K562 (cell line): ENCODE data around the gene XIRP2.

Source experiments
- EZH2 ChIP-seq: IDR thresholded peaks from 2 replicates; pipeline ENCODE4 v1.6.1; 2012; ENCODE audit warnings: low read depth, mild to moderate bottlenecking, inconsistent platforms, low read length, borderline replicate concordance
- PHF8 ChIP-seq: fragments of 200-600 bp; sonication (generic); IDR thresholded peaks from 2 replicates; pipeline ENCODE4 v1.6.1; 2012; ENCODE audit warnings: mixed run types, mild to moderate bottlenecking, inconsistent platforms, low read length, moderate library complexity, borderline replicate concordance
- SAP30 ChIP-seq: fragments of 200-600 bp; sonication (generic); IDR thresholded peaks from 2 replicates; pipeline ENCODE4 v1.6.1; 2012; ENCODE audit warnings: borderline replicate concordance, low read depth, mild to moderate bottlenecking, moderate library complexity, low read length, control low read depth, inconsistent platforms; ENCODE audit not compliant: insufficient read depth, poor library complexity, severe bottlenecking
- TF ChIP-seq, protein P1 (sequence below): fragments of 150-350 bp; IDR thresholded peaks from 2 replicates; pipeline ENCODE4 v1.6.1; 2014; ENCODE audit warnings: low read depth, mild to moderate bottlenecking, low read length, borderline replicate concordance
- TF ChIP-seq, protein P2 (sequence below), 2 experiments: fragments of 250-450 bp in 1 of 2; fragments of 450-650 bp in 1 of 2; sonication (Bioruptor Pico) in 1 of 2; IDR thresholded peaks; 2 replicates each; pipeline versions ENCODE4 v1.6.1 to v1.8.0; 2016 to 2021; ENCODE audit warnings: mild to moderate bottlenecking in 2 of 2, moderate library complexity in 2 of 2, missing compliant biosample characterization in 1 of 2, missing genetic modification characterization in 1 of 2
- TF ChIP-seq, protein P3 (sequence below): sonication (generic); formaldehyde crosslinking; IDR thresholded peaks from 2 replicates; pipeline ENCODE4 v1.9.0; 2022; ENCODE audit warnings: mild to moderate bottlenecking, missing genetic modification reagents
- TF ChIP-seq, protein P4 (sequence below), 3 experiments: IDR thresholded peaks in 2 of 3; conservative IDR thresholded peaks in 1 of 3; 2 replicates each; pipeline ENCODE4 v1.5.1; 2011 to 2012; ENCODE audit warnings: low read length in 3 of 3, mild to moderate bottlenecking in 3 of 3, control low read depth in 2 of 3, improper control_type of control experiment in 1 of 3, inconsistent platforms in 1 of 3, low read depth in 1 of 3, mixed read lengths in 1 of 3, moderate library complexity in 1 of 3; ENCODE audit not compliant: insufficient read depth in 2 of 3
- TF ChIP-seq, protein P5 (sequence below): conservative IDR thresholded peaks from 2 replicates; pipeline ENCODE4 v1.6.1; 2011; ENCODE audit warnings: low read depth, mild to moderate bottlenecking, low read length; ENCODE audit not compliant: control insufficient read depth

DNA sequence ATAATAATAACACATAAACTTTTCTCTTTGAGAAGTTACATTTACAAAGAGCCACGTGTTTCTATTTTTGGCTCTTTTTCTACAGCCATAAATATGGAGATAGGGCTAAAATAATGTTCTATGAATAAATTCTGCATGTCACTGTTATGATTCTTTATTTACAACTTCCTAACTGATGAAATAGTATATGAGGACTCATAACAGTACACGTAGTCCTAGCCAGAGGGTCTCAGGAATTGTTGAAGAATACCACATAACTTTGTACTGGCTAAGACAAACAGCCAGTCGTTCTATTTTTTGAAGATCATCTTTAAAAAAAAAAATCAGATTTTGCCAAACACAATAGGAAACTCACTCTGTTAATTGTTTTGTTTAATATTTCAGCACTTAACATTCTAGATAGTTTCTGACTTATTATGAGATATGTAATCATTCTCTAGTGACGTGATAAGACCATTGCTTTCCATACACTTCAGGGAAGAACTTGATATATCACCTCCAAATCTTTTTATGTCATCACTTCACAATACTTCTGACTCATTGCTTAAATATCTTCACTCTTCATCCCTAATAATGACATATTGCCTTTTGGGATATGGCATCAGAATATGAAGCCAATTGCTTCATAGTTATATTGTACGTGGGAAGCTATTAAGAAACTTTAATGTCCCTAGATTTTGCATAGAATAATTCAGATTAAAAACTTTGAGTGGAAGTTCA is 256.1 kb downstream of the XIRP2 start:
- TF ChIP-seq, protein P1, sequence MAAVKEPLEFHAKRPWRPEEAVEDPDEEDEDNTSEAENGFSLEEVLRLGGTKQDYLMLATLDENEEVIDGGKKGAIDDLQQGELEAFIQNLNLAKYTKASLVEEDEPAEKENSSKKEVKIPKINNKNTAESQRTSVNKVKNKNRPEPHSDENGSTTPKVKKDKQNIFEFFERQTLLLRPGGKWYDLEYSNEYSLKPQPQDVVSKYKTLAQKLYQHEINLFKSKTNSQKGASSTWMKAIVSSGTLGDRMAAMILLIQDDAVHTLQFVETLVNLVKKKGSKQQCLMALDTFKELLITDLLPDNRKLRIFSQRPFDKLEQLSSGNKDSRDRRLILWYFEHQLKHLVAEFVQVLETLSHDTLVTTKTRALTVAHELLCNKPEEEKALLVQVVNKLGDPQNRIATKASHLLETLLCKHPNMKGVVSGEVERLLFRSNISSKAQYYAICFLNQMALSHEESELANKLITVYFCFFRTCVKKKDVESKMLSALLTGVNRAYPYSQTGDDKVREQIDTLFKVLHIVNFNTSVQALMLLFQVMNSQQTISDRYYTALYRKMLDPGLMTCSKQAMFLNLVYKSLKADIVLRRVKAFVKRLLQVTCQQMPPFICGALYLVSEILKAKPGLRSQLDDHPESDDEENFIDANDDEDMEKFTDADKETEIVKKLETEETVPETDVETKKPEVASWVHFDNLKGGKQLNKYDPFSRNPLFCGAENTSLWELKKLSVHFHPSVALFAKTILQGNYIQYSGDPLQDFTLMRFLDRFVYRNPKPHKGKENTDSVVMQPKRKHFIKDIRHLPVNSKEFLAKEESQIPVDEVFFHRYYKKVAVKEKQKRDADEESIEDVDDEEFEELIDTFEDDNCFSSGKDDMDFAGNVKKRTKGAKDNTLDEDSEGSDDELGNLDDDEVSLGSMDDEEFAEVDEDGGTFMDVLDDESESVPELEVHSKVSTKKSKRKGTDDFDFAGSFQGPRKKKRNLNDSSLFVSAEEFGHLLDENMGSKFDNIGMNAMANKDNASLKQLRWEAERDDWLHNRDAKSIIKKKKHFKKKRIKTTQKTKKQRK: no peak
- TF ChIP-seq, protein P2, sequence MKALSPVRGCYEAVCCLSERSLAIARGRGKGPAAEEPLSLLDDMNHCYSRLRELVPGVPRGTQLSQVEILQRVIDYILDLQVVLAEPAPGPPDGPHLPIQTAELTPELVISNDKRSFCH (CRISPR knock-in tag; IDR thresholded peaks at IDR 0.05): no peak
- TF ChIP-seq, protein P2 (tag; IDR thresholded peaks at IDR 0.05): no peak
- TF ChIP-seq PHF8 (no peak), SAP30 (no peak), EZH2 (no peak)
- TF ChIP-seq, protein P3, sequence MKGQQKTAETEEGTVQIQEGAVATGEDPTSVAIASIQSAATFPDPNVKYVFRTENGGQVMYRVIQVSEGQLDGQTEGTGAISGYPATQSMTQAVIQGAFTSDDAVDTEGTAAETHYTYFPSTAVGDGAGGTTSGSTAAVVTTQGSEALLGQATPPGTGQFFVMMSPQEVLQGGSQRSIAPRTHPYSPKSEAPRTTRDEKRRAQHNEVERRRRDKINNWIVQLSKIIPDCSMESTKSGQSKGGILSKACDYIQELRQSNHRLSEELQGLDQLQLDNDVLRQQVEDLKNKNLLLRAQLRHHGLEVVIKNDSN (CRISPR knock-in tag): no peak
- TF ChIP-seq, protein P4, sequence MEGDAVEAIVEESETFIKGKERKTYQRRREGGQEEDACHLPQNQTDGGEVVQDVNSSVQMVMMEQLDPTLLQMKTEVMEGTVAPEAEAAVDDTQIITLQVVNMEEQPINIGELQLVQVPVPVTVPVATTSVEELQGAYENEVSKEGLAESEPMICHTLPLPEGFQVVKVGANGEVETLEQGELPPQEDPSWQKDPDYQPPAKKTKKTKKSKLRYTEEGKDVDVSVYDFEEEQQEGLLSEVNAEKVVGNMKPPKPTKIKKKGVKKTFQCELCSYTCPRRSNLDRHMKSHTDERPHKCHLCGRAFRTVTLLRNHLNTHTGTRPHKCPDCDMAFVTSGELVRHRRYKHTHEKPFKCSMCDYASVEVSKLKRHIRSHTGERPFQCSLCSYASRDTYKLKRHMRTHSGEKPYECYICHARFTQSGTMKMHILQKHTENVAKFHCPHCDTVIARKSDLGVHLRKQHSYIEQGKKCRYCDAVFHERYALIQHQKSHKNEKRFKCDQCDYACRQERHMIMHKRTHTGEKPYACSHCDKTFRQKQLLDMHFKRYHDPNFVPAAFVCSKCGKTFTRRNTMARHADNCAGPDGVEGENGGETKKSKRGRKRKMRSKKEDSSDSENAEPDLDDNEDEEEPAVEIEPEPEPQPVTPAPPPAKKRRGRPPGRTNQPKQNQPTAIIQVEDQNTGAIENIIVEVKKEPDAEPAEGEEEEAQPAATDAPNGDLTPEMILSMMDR (IDR thresholded peaks at IDR 0.05 in 2 of 3, conservative IDR thresholded peaks at IDR 0.05 in 1 of 3; ENCODE audit: insufficient read depth in 2 of 3, low read depth in 1 of 3, low read length in 3 of 3): no peak
- TF ChIP-seq, protein P5, sequence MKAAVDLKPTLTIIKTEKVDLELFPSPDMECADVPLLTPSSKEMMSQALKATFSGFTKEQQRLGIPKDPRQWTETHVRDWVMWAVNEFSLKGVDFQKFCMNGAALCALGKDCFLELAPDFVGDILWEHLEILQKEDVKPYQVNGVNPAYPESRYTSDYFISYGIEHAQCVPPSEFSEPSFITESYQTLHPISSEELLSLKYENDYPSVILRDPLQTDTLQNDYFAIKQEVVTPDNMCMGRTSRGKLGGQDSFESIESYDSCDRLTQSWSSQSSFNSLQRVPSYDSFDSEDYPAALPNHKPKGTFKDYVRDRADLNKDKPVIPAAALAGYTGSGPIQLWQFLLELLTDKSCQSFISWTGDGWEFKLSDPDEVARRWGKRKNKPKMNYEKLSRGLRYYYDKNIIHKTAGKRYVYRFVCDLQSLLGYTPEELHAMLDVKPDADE: no peak
